ENCODE data around the gene CRYBG2.

CRYBG2 gene

DNA sequence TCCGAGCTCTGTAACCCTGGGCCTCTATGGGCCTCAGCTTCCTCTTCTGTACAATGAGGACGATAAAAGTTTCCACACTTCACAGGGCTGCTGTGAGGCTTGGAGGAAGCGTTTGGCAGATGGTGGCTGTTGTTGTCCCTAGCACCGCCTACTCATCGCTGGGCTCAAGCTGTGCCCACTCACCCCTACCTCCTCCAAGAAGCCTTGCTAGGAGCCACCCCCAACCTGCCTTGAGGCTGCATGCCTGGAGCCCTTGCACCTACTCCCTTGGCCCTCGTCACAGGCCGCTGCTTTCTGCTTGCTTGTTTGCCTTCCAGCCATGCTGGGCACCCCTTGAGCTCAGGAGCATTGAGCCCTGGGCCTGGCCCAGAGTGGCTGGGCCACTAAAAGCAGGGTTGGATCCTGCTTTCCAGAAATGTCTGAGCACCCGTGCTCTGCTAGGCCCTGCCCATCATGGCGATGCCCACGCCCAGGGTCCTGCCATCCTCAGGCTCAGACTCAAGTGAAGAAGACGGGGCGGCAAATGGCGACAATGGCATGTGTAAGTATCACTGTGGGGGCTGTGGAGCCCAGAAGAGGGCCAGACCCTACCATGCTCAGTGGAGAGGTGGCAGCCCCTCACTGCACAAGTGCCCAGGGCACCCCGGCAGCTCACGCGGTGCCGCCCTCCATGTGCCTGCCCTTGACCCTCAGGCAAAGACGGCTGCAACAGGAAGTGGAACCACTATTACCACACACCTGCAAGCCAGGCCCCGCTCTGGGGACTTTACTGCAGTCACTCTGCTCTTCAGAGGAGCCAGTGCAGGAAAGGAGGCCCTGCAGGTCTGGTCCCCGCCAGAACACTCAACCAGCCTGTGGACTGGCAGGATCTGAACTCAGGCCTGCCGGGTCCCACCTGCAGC, 64.5 kb downstream of the CRYBG2 start:
- DNase-seq (ENCODE audit: low spot score in 2 of 2) (no peak), ATAC-seq (replicated peaks; ENCODE audit: extremely low read depth, poor library complexity, severe bottlenecking) (peak; percentile 9)
- Mint-ChIP-seq H3K36me3 (ENCODE audit: insufficient read depth) (peaks cover 11% of the 10 kb centered on the region), H3K4me3 (peak overlapping the region; percentile 71), H3K9me3 (no peaks in the 10 kb centered on the region), H3K27me3 (no peaks in the 10 kb centered on the region), H3K27ac (ENCODE audit: low read depth) (peak overlapping the region; percentile 93), H3K4me1 (peaks cover 80% of the 10 kb centered on the region)

DNA sequence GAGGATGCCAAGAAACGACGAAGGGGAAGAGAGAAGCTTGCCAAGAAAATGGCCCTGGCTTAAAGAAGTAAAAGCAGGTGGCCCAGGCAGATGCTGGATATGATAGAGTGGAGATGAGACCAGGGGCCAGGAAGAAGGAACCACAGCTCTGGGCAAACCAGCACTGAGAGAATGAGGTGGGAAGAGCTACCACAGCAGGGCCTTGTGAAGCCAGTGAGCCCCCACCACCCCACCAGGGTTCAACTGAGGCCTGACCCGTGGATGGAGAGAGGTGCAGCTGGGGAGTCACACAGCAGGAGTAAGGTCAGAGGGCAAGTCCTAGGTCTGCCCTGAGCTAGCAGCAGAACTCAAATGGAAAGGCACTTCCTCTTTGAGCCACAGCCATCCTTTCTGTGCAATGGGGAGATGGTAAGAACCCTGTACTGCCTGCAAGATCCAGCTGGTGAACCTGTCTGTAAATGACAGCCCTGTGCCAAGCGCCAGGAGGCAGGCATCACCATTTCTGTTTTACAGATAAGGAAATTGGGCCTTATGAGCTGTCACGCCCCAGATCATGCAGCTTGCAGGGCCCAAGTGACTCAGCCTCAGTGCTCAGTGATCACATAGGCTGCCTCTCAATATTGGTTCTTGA, 65.5 kb downstream of the CRYBG2 start:
- ATAC-seq (replicated peaks; ENCODE audit: extremely low read depth, poor library complexity, severe bottlenecking) (no peak), DNase-seq (ENCODE audit: low spot score in 2 of 2) (no peak)
- Mint-ChIP-seq H3K4me1 (peaks cover 89% of the 10 kb centered on the region), H3K27me3 (no peaks in the 10 kb centered on the region), H3K4me3 (peak overlapping the region; percentile 71), H3K36me3 (ENCODE audit: insufficient read depth) (peaks cover 16% of the 10 kb centered on the region), H3K27ac (ENCODE audit: low read depth) (peak overlapping the region; percentile 93), H3K9me3 (no peaks in the 10 kb centered on the region)

DNA sequence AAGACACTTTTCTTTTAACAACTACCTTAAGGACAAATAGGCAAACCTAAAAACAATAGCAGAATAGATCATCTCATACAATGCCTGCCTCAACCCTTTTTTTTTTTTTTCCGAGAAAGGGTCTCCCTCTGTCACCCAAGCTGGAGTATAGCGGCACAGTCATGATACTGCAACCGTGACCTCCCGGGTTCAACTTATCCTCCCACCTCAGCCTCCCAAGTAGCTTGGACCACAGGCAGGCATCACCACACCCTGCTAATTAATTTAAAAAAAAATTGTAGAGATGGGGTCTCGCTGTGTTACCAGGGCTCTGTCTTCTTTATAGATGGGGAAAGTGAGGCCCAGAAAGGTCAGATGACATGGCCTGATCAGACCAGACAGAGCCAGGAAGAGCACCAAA, 66.1 kb downstream of the CRYBG2 start:
- peaks cover 91% of the 10 kb centered on the region for H3K4me1 Mint-ChIP-seq
- H3K27me3 Mint-ChIP-seq: no peaks in the 10 kb centered on the region
- no peaks in the 10 kb centered on the region for H3K9me3 Mint-ChIP-seq
- H3K4me3 Mint-ChIP-seq: peak overlapping the region; percentile 71
- DNase-seq (ENCODE audit: low spot score in 2 of 2): no peak
- peak overlapping the region; percentile 93 for H3K27ac Mint-ChIP-seq (ENCODE audit: low read depth)
- peaks cover 21% of the 10 kb centered on the region for H3K36me3 Mint-ChIP-seq (ENCODE audit: insufficient read depth)
- no peak for ATAC-seq (replicated peaks; ENCODE audit: extremely low read depth, poor library complexity, severe bottlenecking)

DNA sequence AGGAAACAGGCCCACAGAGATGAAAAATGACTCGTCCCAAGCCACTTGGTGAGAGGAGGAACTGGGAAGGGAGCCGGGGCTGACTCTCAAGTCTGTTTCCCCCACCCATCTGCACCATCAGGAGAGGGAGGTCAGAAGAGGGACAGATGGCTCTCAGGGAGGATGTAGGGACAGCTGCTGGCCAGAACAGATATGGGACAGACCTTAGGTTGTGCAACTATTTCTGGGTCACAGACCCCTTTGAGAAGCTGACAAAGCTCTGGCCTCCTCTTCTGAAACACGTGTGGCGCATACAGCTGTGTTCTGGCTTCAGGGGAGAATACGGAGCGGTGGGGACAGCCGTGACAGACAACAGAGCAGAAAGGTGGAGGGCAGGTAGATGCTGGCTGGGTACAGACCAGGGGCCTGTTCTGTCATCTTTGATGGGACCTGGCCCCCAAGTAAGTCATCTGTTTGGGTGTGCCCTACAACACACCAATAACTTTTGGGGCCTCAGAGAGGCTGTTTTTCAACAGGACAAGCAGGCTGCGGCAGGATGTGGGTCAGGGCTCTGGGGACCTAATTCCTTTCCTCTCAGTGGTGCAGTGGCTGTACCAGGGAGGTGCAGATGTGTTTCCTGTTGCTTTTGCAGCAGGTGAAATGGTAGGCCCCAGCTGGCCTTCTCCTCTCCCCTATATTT, 66.8 kb downstream of the CRYBG2 start:
- peak overlapping the region; percentile 93 for H3K27ac Mint-ChIP-seq (ENCODE audit: low read depth)
- peak overlapping the region; percentile 71 for H3K4me3 Mint-ChIP-seq
- peaks cover 21% of the 10 kb centered on the region for H3K36me3 Mint-ChIP-seq (ENCODE audit: insufficient read depth)
- H3K4me1 Mint-ChIP-seq: peaks cover 91% of the 10 kb centered on the region
- DNase-seq (ENCODE audit: low spot score in 2 of 2) (peak; percentile 45 to 61), ATAC-seq (replicated peaks; ENCODE audit: extremely low read depth, poor library complexity, severe bottlenecking) (peak; percentile 59)
- no peaks in the 10 kb centered on the region for H3K9me3 Mint-ChIP-seq
- H3K27me3 Mint-ChIP-seq: no peaks in the 10 kb centered on the region

DNA sequence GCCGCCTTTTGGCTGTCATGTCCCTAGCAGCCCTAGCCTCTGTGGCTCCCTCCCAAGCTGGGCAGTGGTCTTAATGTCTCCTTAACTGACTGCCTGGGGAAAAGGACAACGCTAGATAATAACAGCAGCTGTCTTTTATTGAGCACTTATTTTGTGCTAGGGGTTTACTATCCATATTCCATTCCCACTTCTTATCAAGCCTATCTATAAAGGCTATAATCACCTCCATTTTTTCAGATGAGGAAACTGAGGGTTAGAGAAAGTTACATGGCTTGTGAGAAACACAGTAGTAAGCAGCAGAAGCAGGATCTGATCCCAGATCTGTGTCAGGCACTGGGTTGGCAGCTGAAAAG, 67.9 kb downstream of the CRYBG2 start:
- H3K9me3 Mint-ChIP-seq: no peaks in the 10 kb centered on the region
- no peak for ATAC-seq (replicated peaks; ENCODE audit: extremely low read depth, poor library complexity, severe bottlenecking)
- no peaks in the 10 kb centered on the region for H3K27me3 Mint-ChIP-seq
- H3K36me3 Mint-ChIP-seq (ENCODE audit: insufficient read depth): peaks cover 32% of the 10 kb centered on the region
- peak overlapping the region; percentile 87 for H3K27ac Mint-ChIP-seq (ENCODE audit: low read depth)
- H3K4me1 Mint-ChIP-seq: peaks cover 88% of the 10 kb centered on the region
- no peak for DNase-seq (ENCODE audit: low spot score in 2 of 2)
- peak overlapping the region; percentile 66 for H3K4me3 Mint-ChIP-seq

DNA sequence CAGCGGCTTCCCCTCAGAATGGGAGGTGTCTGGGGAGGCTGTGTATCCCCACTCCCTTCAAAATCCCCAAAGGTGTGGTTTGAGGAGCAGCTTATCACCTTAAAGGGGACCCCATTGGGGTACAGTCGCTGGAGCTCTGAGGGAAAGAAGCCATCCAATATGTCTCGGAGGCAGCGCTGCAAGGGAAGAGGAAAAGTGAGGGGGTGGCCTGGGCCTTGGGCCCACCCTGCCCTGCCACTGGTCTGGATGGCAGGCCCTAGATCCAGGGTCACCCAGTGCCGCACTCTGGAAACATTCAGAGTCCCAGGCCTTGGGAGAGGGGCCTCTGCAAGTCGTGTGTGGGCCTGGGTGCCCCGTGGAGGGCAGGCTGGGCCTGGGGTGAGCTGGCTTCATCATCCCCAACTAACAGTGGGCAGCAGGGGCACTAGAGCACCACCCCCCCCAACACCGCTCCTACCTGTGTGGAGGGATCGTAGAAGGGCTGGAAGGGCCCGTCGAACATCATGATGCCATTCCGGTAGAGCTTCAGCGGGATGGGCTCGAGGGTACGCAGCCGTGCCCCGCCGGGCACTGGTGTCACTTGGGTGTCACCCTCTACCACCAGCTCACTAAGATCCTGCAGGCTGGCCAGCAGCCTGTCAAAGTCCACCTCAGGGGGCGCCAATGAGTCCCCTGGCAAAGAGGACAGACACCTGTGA, 68.4 kb downstream of the CRYBG2 start:
- Mint-ChIP-seq H3K4me3 (peak overlapping the region; percentile 66), H3K36me3 (ENCODE audit: insufficient read depth) (peaks cover 35% of the 10 kb centered on the region), H3K9me3 (no peaks in the 10 kb centered on the region), H3K27ac (ENCODE audit: low read depth) (peak overlapping the region; percentile 87), H3K27me3 (no peaks in the 10 kb centered on the region), H3K4me1 (peaks cover 88% of the 10 kb centered on the region)
- ATAC-seq (replicated peaks; ENCODE audit: extremely low read depth, poor library complexity, severe bottlenecking): no peak
- DNase-seq (ENCODE audit: low spot score in 2 of 2): no peak

DNA sequence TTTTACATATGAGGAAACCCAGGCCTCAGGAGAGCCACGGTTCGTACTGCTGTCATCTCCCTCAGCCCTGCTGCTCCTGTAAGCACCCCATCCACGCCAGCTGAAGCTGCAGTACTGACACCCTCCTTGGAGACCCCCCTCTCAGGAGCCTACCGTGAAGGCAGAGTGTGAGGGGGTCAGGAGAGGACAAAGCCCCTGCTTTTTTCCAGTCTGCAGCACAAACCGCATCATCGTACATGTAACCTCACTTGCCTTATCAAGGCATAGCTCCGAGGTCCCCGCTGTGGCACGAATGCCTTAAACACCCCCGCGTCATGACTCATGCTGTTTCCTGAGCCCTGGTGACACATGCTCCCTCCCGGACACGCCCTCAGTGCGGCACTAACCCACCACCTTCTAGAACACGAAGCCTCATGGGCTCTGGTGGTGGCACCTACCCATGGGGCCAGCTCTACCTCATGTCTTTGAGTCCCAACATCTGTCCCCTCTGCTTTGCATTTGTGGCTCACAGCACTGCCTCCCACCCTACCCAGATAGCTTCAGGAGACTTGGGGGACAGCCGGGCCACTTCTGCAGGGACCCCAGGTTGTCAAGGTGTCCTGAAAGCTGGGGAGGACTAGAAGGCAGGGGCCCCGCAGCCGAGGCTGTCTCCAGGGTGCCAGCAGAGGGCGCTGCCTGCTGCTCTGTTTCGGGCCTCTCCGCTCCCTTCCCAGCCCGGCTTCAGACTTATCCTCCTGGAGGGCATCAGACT, 69.2 kb downstream of the CRYBG2 start:
- Mint-ChIP-seq H3K4me3 (peak overlapping the region; percentile 66), H3K4me1 (peaks cover 83% of the 10 kb centered on the region), H3K9me3 (no peaks in the 10 kb centered on the region), H3K27me3 (no peaks in the 10 kb centered on the region), H3K27ac (ENCODE audit: low read depth) (peak overlapping the region; percentile 87), H3K36me3 (ENCODE audit: insufficient read depth) (peaks cover 36% of the 10 kb centered on the region)
- DNase-seq (ENCODE audit: low spot score in 2 of 2) (peak; percentile 73 to 85), ATAC-seq (replicated peaks; ENCODE audit: extremely low read depth, poor library complexity, severe bottlenecking) (peak; percentile 81)

DNA sequence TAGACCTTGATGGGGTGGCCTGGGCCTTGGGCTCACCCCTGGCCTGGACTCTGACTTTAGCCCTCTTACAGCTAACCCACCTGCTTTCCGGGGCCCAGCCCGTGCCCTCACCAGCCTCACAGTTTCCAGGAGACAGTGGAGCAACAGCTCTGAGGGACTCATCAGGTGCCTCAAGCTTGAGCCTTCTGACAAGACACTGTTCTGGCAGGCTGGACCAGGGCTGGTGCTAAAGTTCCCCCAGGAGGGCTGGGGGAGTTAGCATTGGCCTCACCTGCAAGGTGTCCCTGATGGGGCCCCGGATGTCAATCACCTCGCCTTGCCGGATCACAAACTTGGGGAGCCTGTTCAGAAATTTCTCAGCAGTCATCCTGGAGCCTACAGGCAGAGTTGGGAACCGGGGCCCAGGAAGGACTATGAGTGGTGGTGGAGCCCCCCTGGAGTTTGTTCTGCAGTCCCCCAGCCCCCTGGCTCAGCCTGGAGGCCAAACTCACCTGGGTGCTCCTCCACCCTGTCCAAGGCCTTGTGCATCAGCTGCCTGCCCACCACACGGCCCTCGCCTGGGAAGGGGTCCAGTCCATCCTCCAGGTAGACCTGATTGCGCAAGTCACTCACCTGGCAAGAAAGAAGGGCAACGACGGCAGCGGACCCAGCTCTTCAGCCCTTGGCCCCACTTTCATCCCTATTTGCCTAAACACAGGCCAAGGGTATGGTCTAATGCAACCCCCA, 69.9 kb downstream of the CRYBG2 start:
- Mint-ChIP-seq H3K9me3 (no peaks in the 10 kb centered on the region), H3K4me3 (peak overlapping the region; percentile 66), H3K4me1 (peaks cover 82% of the 10 kb centered on the region), H3K27ac (ENCODE audit: low read depth) (peak overlapping the region; percentile 87), H3K27me3 (no peaks in the 10 kb centered on the region), H3K36me3 (ENCODE audit: insufficient read depth) (peaks cover 38% of the 10 kb centered on the region)
- no peak for ATAC-seq (replicated peaks; ENCODE audit: extremely low read depth, poor library complexity, severe bottlenecking)
- DNase-seq (ENCODE audit: low spot score in 2 of 2): no peak

DNA sequence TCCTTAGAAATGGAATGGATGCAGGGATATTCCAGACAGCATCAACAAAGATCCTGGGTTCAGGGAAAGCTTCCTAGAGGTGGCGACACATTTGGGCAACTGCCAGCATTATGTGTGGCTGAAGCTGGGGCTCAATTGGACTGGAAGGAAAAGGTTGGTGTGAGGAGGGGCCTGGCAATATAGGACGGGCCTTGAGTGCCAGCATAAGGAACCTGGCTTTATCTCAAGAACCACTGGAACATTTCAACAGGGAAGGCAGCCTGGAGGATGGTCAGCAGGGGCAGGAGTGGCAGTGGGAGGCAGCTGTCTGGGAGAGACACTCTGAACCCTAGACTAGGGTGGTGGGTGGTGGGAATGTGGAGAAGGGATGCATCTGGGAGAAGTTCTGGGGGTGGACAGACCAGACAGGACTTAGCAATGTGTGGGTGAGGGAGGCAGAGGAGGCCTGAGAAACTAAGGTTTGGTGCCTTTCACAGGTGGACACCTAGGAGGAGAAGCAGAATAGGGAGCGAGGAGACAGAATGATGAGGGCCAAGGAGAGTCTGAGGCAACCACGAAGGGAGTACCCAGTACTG, 70.6 kb downstream of the CRYBG2 start:
- Mint-ChIP-seq H3K9me3 (no peaks in the 10 kb centered on the region), H3K4me1 (peaks cover 82% of the 10 kb centered on the region), H3K36me3 (ENCODE audit: insufficient read depth) (peaks cover 38% of the 10 kb centered on the region), H3K27me3 (no peaks in the 10 kb centered on the region), H3K27ac (ENCODE audit: low read depth) (peak overlapping the region; percentile 87), H3K4me3 (peak overlapping the region; percentile 66)
- ATAC-seq (replicated peaks; ENCODE audit: extremely low read depth, poor library complexity, severe bottlenecking) (no peak), DNase-seq (ENCODE audit: low spot score in 2 of 2) (no peak)

DNA sequence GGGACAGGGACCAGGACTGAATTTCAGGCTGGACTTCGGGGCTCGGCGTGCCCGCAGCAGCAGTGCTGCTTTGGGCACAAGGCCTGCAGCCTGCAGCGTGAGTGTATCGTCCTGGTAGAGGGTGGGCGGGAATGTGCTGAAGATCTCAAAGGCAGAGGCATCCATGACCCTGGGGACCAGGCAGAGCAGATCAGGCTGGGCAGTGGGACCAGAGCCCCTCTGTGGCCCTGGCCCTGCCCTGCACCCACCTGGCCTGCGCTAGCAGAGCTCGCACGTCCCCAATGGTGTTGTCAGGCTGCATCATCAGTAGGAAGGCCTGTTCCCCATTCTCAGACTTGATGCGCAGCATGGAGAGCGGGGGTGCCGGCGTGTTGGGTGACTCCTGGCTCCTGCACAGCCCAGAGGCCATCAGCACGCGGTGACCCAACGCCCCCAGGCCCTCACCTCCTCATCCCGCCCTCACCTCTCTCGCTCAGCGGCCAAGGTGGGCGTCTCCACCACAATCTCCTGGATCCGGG, 71.5 kb downstream of the CRYBG2 start:
- Mint-ChIP-seq H3K4me3 (peak overlapping the region; percentile 66), H3K36me3 (ENCODE audit: insufficient read depth) (peaks cover 38% of the 10 kb centered on the region), H3K4me1 (peaks cover 82% of the 10 kb centered on the region), H3K27me3 (no peaks in the 10 kb centered on the region), H3K9me3 (no peaks in the 10 kb centered on the region), H3K27ac (ENCODE audit: low read depth) (peak overlapping the region; percentile 87)
- no peak for ATAC-seq (replicated peaks; ENCODE audit: extremely low read depth, poor library complexity, severe bottlenecking)
- DNase-seq (ENCODE audit: low spot score in 2 of 2): no peak

DNA sequence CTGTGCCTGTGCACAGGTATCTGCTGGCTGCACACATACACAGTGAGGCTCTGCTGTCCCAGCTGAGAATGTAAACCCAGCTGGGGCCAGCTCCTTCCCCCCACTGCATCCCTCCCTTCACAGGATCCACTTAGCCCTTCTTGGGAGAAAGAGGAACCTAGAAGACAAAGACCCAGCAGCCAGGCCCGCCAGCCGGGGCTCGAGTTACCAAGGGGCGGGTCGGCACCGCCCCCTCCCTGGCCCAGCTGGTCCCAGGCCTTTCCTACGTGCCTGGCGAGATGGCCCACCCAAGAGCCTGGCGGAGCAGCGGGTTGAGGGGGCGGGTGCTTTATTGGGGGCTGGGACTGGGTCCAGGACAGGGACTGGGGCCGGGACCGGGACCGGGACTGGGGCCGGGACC, 72.0 kb downstream of the CRYBG2 start:
- H3K36me3 Mint-ChIP-seq (ENCODE audit: insufficient read depth): peaks cover 38% of the 10 kb centered on the region
- no peak overlapping the region for H3K27ac Mint-ChIP-seq (ENCODE audit: low read depth)
- ATAC-seq (replicated peaks; ENCODE audit: extremely low read depth, poor library complexity, severe bottlenecking) (no peak), DNase-seq (ENCODE audit: low spot score in 2 of 2) (no peak)
- H3K27me3 Mint-ChIP-seq: no peaks in the 10 kb centered on the region
- peak overlapping the region; percentile 86 for H3K4me3 Mint-ChIP-seq
- no peaks in the 10 kb centered on the region for H3K9me3 Mint-ChIP-seq
- peaks cover 81% of the 10 kb centered on the region for H3K4me1 Mint-ChIP-seq

Measured in central memory CD8-positive, alpha-beta T cell (primary cell).